ENCODE measurements around the gene FAM221B.

Gene FAM221B

GRCh38 chr9:35856206-35856605 lies 27.7 kb upstream of the FAM221B start:
- Mint-ChIP-seq H3K4me1 (no peaks in the 10 kb centered on the region), H3K9me3 (no peaks in the 10 kb centered on the region), H3K27ac (no peak overlapping the region), H3K4me3 (no peak overlapping the region), H3K27me3 (peaks cover 9% of the 10 kb centered on the region)
- ATAC-seq (no peak), DNase-seq (no peak)

- ATAC-seq = no peak
- H3K9me3 Mint-ChIP-seq = no peaks in the 10 kb centered on the region
- H3K27ac Mint-ChIP-seq = no peak overlapping the region
Measured at GRCh38 chr9:35854091-35854762, 25.7 kb upstream of the FAM221B start.

GRCh38 chr9:35852876-35853865 lies 24.6 kb upstream of the FAM221B start:
- H3K4me1 Mint-ChIP-seq = peaks cover 9% of the 10 kb centered on the region
- H3K9me3 Mint-ChIP-seq = no peaks in the 10 kb centered on the region
- no peak overlapping the region for H3K27ac Mint-ChIP-seq
- H3K27me3 Mint-ChIP-seq = no peaks in the 10 kb centered on the region
- no peak for ATAC-seq
- DNase-seq = peak in 1 of 2 donors; percentile 2
- H3K4me3 Mint-ChIP-seq = no peak overlapping the region

More at GRCh38 chr9:35854091-35854762, 25.7 kb upstream of the FAM221B start:
- no peak for DNase-seq
- H3K4me1 Mint-ChIP-seq = no peaks in the 10 kb centered on the region
- H3K27me3 Mint-ChIP-seq = no peaks in the 10 kb centered on the region
- no peak overlapping the region for H3K4me3 Mint-ChIP-seq

GRCh38 chr9:35852267-35852815 lies 23.8 kb upstream of the FAM221B start:
- H3K4me1 Mint-ChIP-seq = peaks cover 17% of the 10 kb centered on the region
- no peak overlapping the region for H3K4me3 Mint-ChIP-seq
- no peaks in the 10 kb centered on the region for H3K9me3 Mint-ChIP-seq
- peak in 1 of 2 donors; percentile 2 for DNase-seq
- no peak overlapping the region for H3K27ac Mint-ChIP-seq
- H3K27me3 Mint-ChIP-seq = no peaks in the 10 kb centered on the region
- no peak for ATAC-seq

- Mint-ChIP-seq H3K27ac (peak overlapping the region; percentile 33 to 90), H3K9me3 (no peaks in the 10 kb centered on the region), H3K4me1 (peaks cover 47% of the 10 kb centered on the region), H3K27me3 (no peaks in the 10 kb centered on the region), H3K4me3 (peak overlapping the region in 1 of 2 donors; percentile 36)
- ATAC-seq (peak; percentile 84), DNase-seq (no peak)
Measured at GRCh38 chr9:35847792-35848572, 19.4 kb upstream of the FAM221B start.

- no peaks in the 10 kb centered on the region for H3K9me3 Mint-ChIP-seq
Measured at GRCh38 chr9:35845824-35846771, 17.6 kb upstream of the FAM221B start.

GRCh38 chr9:35844628-35845270 lies 16.2 kb upstream of the FAM221B start:
- Mint-ChIP-seq H3K27ac (peak overlapping the region in 1 of 2 donors; percentile 3), H3K4me3 (no peak overlapping the region), H3K9me3 (no peaks in the 10 kb centered on the region), H3K27me3 (no peaks in the 10 kb centered on the region), H3K4me1 (peaks cover 55% of the 10 kb centered on the region)
- ATAC-seq (peak; percentile 64), DNase-seq (no peak)

More at GRCh38 chr9:35845824-35846771, 17.6 kb upstream of the FAM221B start:
- peak; percentile 27 for ATAC-seq
- peaks cover 55% of the 10 kb centered on the region for H3K4me1 Mint-ChIP-seq
- DNase-seq = no peak
- H3K4me3 Mint-ChIP-seq = peak overlapping the region in 1 of 2 donors; percentile 14
- no peaks in the 10 kb centered on the region for H3K27me3 Mint-ChIP-seq
- peak overlapping the region in 1 of 2 donors; percentile 38 for H3K27ac Mint-ChIP-seq

- DNase-seq = no peak
- H3K27me3 Mint-ChIP-seq = no peaks in the 10 kb centered on the region
- no peak overlapping the region for H3K4me3 Mint-ChIP-seq
- H3K9me3 Mint-ChIP-seq = no peaks in the 10 kb centered on the region
- ATAC-seq = peak; percentile 48
- H3K4me1 Mint-ChIP-seq = peaks cover 42% of the 10 kb centered on the region
- no peak overlapping the region for H3K27ac Mint-ChIP-seq
Measured at GRCh38 chr9:35842795-35843194, 14.3 kb upstream of the FAM221B start.

GRCh38 chr9:35842020-35842745 lies 13.7 kb upstream of the FAM221B start:
- Mint-ChIP-seq H3K9me3 (no peaks in the 10 kb centered on the region), H3K27ac (no peak overlapping the region), H3K4me1 (peaks cover 36% of the 10 kb centered on the region), H3K4me3 (no peak overlapping the region), H3K27me3 (no peaks in the 10 kb centered on the region)
- ATAC-seq (no peak), DNase-seq (no peak)

- H3K27me3 Mint-ChIP-seq = no peaks in the 10 kb centered on the region
- no peak for DNase-seq
- no peak for ATAC-seq
- peaks cover 30% of the 10 kb centered on the region for H3K4me1 Mint-ChIP-seq
- no peak overlapping the region for H3K4me3 Mint-ChIP-seq
- H3K9me3 Mint-ChIP-seq = no peaks in the 10 kb centered on the region
- H3K27ac Mint-ChIP-seq = peak overlapping the region in 1 of 2 donors; percentile 75
Measured at GRCh38 chr9:35841645-35841900, 13.0 kb upstream of the FAM221B start.

- peaks cover 28% of the 10 kb centered on the region for H3K4me1 Mint-ChIP-seq
Measured at GRCh38 chr9:35840881-35841644, 12.5 kb upstream of the FAM221B start.

GRCh38 chr9:35839926-35840325 lies 11.4 kb upstream of the FAM221B start:
- H3K9me3 Mint-ChIP-seq = no peaks in the 10 kb centered on the region
- peaks cover 17% of the 10 kb centered on the region for H3K4me1 Mint-ChIP-seq
- H3K27me3 Mint-ChIP-seq = no peaks in the 10 kb centered on the region
- no peak overlapping the region for H3K4me3 Mint-ChIP-seq
- ATAC-seq (no peak), DNase-seq (no peak)
- H3K27ac Mint-ChIP-seq = peak overlapping the region in 1 of 2 donors; percentile 76

More at GRCh38 chr9:35840881-35841644, 12.5 kb upstream of the FAM221B start:
- no peaks in the 10 kb centered on the region for H3K27me3 Mint-ChIP-seq
- ATAC-seq = no peak
- no peak for DNase-seq
- no peaks in the 10 kb centered on the region for H3K9me3 Mint-ChIP-seq
- H3K4me3 Mint-ChIP-seq = no peak overlapping the region
- peak overlapping the region in 1 of 2 donors; percentile 75 for H3K27ac Mint-ChIP-seq

- Mint-ChIP-seq H3K9me3 (no peaks in the 10 kb centered on the region), H3K27me3 (no peaks in the 10 kb centered on the region), H3K27ac (no peak overlapping the region), H3K4me1 (no peaks in the 10 kb centered on the region), H3K4me3 (no peak overlapping the region)
- no peak for ATAC-seq
- no peak for DNase-seq
Measured at GRCh38 chr9:35836595-35836994, 8.1 kb upstream of the FAM221B start.

Data from stimulated activated naive CD8-positive, alpha-beta T cell treated with anti-CD3 and anti-CD28 coated beads, Interleukin-15, amount 100 ng/mL, for 72 hours (primary cell).